ENCODE measurements around the gene PTGS1. TPM values are rescaled to one million over a fixed set of nuclear protein-coding genes. Genes with fewer than 3 reads are reported as not detected.

PTGS1 gene
- total and polyA plus RNA-seq, 2 of the 13 experiments (the other 11 are each of a cell fraction or from before 2014, with no cell fraction given) = 0.07 to 0.08 TPM

- BruUV-seq (replicated peaks) = no TSS peak
- ATAC-seq (no peak), DNase-seq (ENCODE audit: low spot score) (no peak), FAIRE-seq (no peak)
- intact Hi-C loops (cut with micrococcal nuclease; ENCODE audit: unreplicated experiment) (no loop called here), in situ Hi-C loops (cut with HindIII; ENCODE audit: extremely low pct_ligation_motif_present, low pct_unique_long_range_greater_than_20kb) (loop anchor here (25.0 kb wide), 1 partner anchor 445 kb away; the partner anchor contains the start of gene OR1K1)
- POLR2A ChIA-PET = no interaction called here
- H2AFZ ChIP-seq (ENCODE audit: low read length) = no peak overlapping the region
- no peaks in the 10 kb centered on the region for H3K9me3 ChIP-seq (ENCODE audit: low read length)
- CTCF ChIA-PET (ENCODE audit: low intra/inter-chr PET ratio, low total read pairs) = no interaction called here
- peaks cover 0 to 18% of the 10 kb centered on the region in 2 experiments; a peak in 3 of 5 replicates for H3K27me3 ChIP-seq (ENCODE audit: control insufficient read depth in 1 of 2, insufficient read depth in 2 of 2, low read length in 2 of 2)
- no peaks in the 10 kb centered on the region for H4K20me1 ChIP-seq (ENCODE audit: insufficient read depth, low read length)
- 0 out of 2 replicates have a peak, but pooled peaks cover 4% of the 10 kb centered on the region for H3K4me1 ChIP-seq (ENCODE audit: insufficient read depth, low read length)
- WGBS (ENCODE audit: low lambda C conversion rate) = 34% methylated on average over 7 of the region's 7 CpGs
- no peak overlapping the region for H3K4me3 ChIP-seq (replicated peaks in 1 of 3; ENCODE audit: insufficient read depth in 1 of 3, low read depth in 2 of 3, low read length in 3 of 3)
- no peak overlapping the region for H3K9ac ChIP-seq (ENCODE audit: insufficient read depth, low read depth, low read length)
- no peaks in the 10 kb centered on the region for H3K36me3 ChIP-seq (replicated peaks in 1 of 2; ENCODE audit: control insufficient read depth in 1 of 2, insufficient read depth in 2 of 2, low read length in 2 of 2)
- H3K4me2 ChIP-seq (ENCODE audit: low read depth, low read length) = no peak overlapping the region
- H3K27ac ChIP-seq (ENCODE audit: extremely low read length, insufficient read depth, low read length) = no peak overlapping the region
- H3K79me2 ChIP-seq (ENCODE audit: insufficient read depth, low read length) = no peaks in the 10 kb centered on the region
- TF ChIP-seq ATF7 (IDR thresholded peaks at IDR 0.05) (no peak), ATF7 (CRISPR knock-in tag; IDR thresholded peaks at IDR 0.05) (no peak)
Observed at GRCh38 chr9:122367065-122367464, 3.8 kb upstream of the PTGS1 start.

- Histone ChIP-seq H3K4me3 (replicated peaks in 1 of 3; ENCODE audit: insufficient read depth in 1 of 3, low read depth in 2 of 3, low read length in 3 of 3) (no peak overlapping the region), H2AFZ (ENCODE audit: low read length) (no peak overlapping the region), H3K36me3 (replicated peaks in 1 of 2; ENCODE audit: control insufficient read depth in 1 of 2, insufficient read depth in 2 of 2, low read length in 2 of 2) (no peaks in the 10 kb centered on the region), H3K79me2 (ENCODE audit: insufficient read depth, low read length) (no peaks in the 10 kb centered on the region), H3K9ac (ENCODE audit: insufficient read depth, low read depth, low read length) (no peak overlapping the region), H3K9me3 (ENCODE audit: low read length) (no peaks in the 10 kb centered on the region), H3K27ac (ENCODE audit: extremely low read length, insufficient read depth, low read length) (no peak overlapping the region), H3K4me1 (ENCODE audit: insufficient read depth, low read length) (0 out of 2 replicates have a peak, but pooled peaks cover 4% of the 10 kb centered on the region), H4K20me1 (ENCODE audit: insufficient read depth, low read length) (no peaks in the 10 kb centered on the region), H3K27me3 (ENCODE audit: control insufficient read depth in 1 of 2, insufficient read depth in 2 of 2, low read length in 2 of 2) (peaks cover 0 to 15% of the 10 kb centered on the region in 2 experiments; a peak in 4 of 5 replicates), H3K4me2 (ENCODE audit: low read depth, low read length) (no peak overlapping the region)
- DNase-seq (ENCODE audit: low spot score) = no peak
- no TSS peak for BruUV-seq (replicated peaks)
- no peak for FAIRE-seq
- WGBS (ENCODE audit: low lambda C conversion rate) = 11% methylated on average over 6 of the region's 6 CpGs
- ChIA-PET POLR2A (no interaction called here), CTCF (ENCODE audit: low intra/inter-chr PET ratio, low total read pairs) (no interaction called here)
- ATAC-seq = no peak
- TF ChIP-seq ZNF577 (CRISPR knock-in tag; IDR thresholded peaks at IDR 0.05; ENCODE audit: borderline replicate concordance, low read depth) (no peak), NRL (CRISPR knock-in tag; IDR thresholded peaks at IDR 0.05; ENCODE audit: borderline replicate concordance) (no peak), ZNF12 (CRISPR knock-in tag; IDR thresholded peaks at IDR 0.05) (no peak)
- in situ Hi-C loops (cut with HindIII; ENCODE audit: extremely low pct_ligation_motif_present, low pct_unique_long_range_greater_than_20kb) = loop anchor here (25.0 kb wide), 1 partner anchor 444 kb away; the partner anchor contains the start of gene OR1K1
- intact Hi-C loops (cut with micrococcal nuclease; ENCODE audit: unreplicated experiment) = no loop called here
Observed at GRCh38 chr9:122367774-122368460, 2.9 kb upstream of the PTGS1 start.

Data from HepG2 (cell line).